Liver (tissue), 9 donors: ENCODE results near the gene LONRF2. TPM values are rescaled to one million over a fixed set of nuclear protein-coding genes. Genes with fewer than 3 reads are reported as not detected.

ENCODE experiments used
- DNase-seq: peaks from one replicate; pipeline ENCODE4 v3.0.0-alpha.2; 2017; ENCODE audit warnings: low spot score
- H3K27ac ChIP-seq, 2 donors: one replicate each; pipeline ENCODE4 v1.7.0; 2013; ENCODE audit warnings: inconsistent platforms in 2 of 2, low read length in 2 of 2, control low read depth in 1 of 2, low read depth in 1 of 2, mild to moderate bottlenecking in 1 of 2
- H3K27me3 ChIP-seq, 4 donors: one replicate each; pipeline versions ENCODE4 v1.6.1 to v1.7.0; 2013; ENCODE audit warnings: low read length in 3 of 4, inconsistent platforms in 1 of 4, mild to moderate bottlenecking in 1 of 4, moderate library complexity in 1 of 4; ENCODE audit not compliant: control insufficient read depth in 4 of 4, insufficient read depth in 4 of 4
- H3K36me3 ChIP-seq, 4 donors: one replicate each; pipeline versions ENCODE4 v1.6.1 to v1.7.0; 2013; ENCODE audit warnings: low read length in 3 of 4, mild to moderate bottlenecking in 3 of 4, low read depth in 1 of 4, moderate library complexity in 1 of 4; ENCODE audit not compliant: control insufficient read depth in 4 of 4, insufficient read depth in 3 of 4
- H3K4me1 ChIP-seq, 4 donors: one replicate each; pipeline versions ENCODE4 v1.6.1 to v1.7.0; 2013; ENCODE audit warnings: low read length in 3 of 4, mild to moderate bottlenecking in 3 of 4, moderate library complexity in 1 of 4; ENCODE audit not compliant: control insufficient read depth in 4 of 4, insufficient read depth in 4 of 4
- H3K4me3 ChIP-seq, 3 donors: one replicate each; pipeline versions ENCODE4 v1.6.1 to v1.7.0; 2013; ENCODE audit warnings: low read length in 3 of 3, control low read depth in 1 of 3, low read depth in 1 of 3, mild to moderate bottlenecking in 1 of 3
- H3K9ac ChIP-seq, 2 donors: one replicate each; pipeline ENCODE4 v1.7.0; 2013; ENCODE audit warnings: low read length in 2 of 2, mild to moderate bottlenecking in 2 of 2, moderate library complexity in 2 of 2, control low read depth in 1 of 2, low read depth in 1 of 2
- H3K9me3 ChIP-seq, 4 donors: one replicate each; pipeline versions ENCODE4 v1.6.1 to v1.7.0; 2013; ENCODE audit warnings: low read length in 3 of 4; ENCODE audit not compliant: control insufficient read depth in 4 of 4
- EGR1 ChIP-seq, 2 donors: IDR thresholded peaks; 2 replicates each; pipeline ENCODE4 v1.6.1; 2016 to 2018; ENCODE audit warnings: antibody characterized with exemption in 2 of 2, low read depth in 2 of 2
- FOXA1 ChIP-seq: IDR thresholded peaks from 2 replicates; pipeline ENCODE4 v1.6.1; 2016; ENCODE audit warnings: antibody characterized with exemption
- FOXA2 ChIP-seq: IDR thresholded peaks from 2 replicates; pipeline ENCODE4 v1.6.1; 2016; ENCODE audit warnings: antibody characterized with exemption
- GABPA ChIP-seq, 2 donors: IDR thresholded peaks in 1 of 2; conservative IDR thresholded peaks in 1 of 2; 2 replicates each; pipeline ENCODE4 v1.6.1; 2016; ENCODE audit warnings: antibody characterized with exemption in 2 of 2, mild to moderate bottlenecking in 1 of 2, moderate library complexity in 1 of 2
- HNF4A ChIP-seq, 2 donors: conservative IDR thresholded peaks; 2 replicates each; pipeline ENCODE4 v1.6.1; 2016; ENCODE audit warnings: antibody characterized with exemption in 2 of 2, mild to moderate bottlenecking in 2 of 2
- JUND ChIP-seq, 2 donors: IDR thresholded peaks; 2 replicates each; pipeline ENCODE4 v1.6.1; 2016; ENCODE audit warnings: antibody characterized with exemption in 2 of 2
- NR2F2 ChIP-seq: IDR thresholded peaks from 2 replicates; pipeline ENCODE4 v1.6.1; 2016; ENCODE audit warnings: antibody characterized with exemption
- RAD21 ChIP-seq, 2 donors: IDR thresholded peaks; 2 replicates each; pipeline ENCODE4 v1.6.1; 2016; ENCODE audit warnings: antibody characterized with exemption in 2 of 2, mild to moderate bottlenecking in 2 of 2
- RXRA ChIP-seq, 2 donors: IDR thresholded peaks; 2 replicates each; pipeline ENCODE4 v1.6.1; 2017 to 2018; ENCODE audit warnings: antibody characterized with exemption in 2 of 2, mild to moderate bottlenecking in 1 of 2
- SP1 ChIP-seq: IDR thresholded peaks from 2 replicates; pipeline ENCODE4 v1.6.1; 2018; ENCODE audit warnings: antibody characterized with exemption, mild to moderate bottlenecking
- TAF1 ChIP-seq: conservative IDR thresholded peaks from 2 replicates; pipeline ENCODE4 v1.6.1; 2016; ENCODE audit warnings: antibody characterized with exemption, mild to moderate bottlenecking
- YY1 ChIP-seq: IDR thresholded peaks from 2 replicates; pipeline ENCODE4 v1.6.1; 2016; ENCODE audit warnings: antibody characterized with exemption, mild to moderate bottlenecking
- WGBS: extraction: QIAGEN DNeasy Blood & Tissue Kit; methylation state at CpG from one replicate; pipeline ENCODE4 v1.1.7; 2013; 5-methylcytosine and 5-hydroxymethylcytosine counted together
- polyA plus RNA-seq, 2 donors: library from polyadenylated mRNA; stranded (reverse) in 1 of 2; unstranded in 1 of 2; fragments of 200-250 nt in 1 of 2; fragments of >200 nt in 1 of 2; fragmentation: Nextera tagmentation in 1 of 2; extraction: Ambion mirVana in 1 of 2; gene quantifications; one replicate each; pipeline versions ENCODE4 v1.2.1 to v1.2.3, GENCODE V29; 2013 to 2015
- total RNA-seq, 2 donors: library from RNA; depleted of rRNA; stranded (reverse); fragments of >200 nt; gene quantifications; one replicate each; pipeline ENCODE4 v1.2.3, GENCODE V29; 2014
- TF ChIP-seq, protein P1 (sequence below): IDR thresholded peaks from 2 replicates; pipeline ENCODE4 v1.6.1; 2016; ENCODE audit warnings: antibody characterized with exemption
- TF ChIP-seq, protein P2 (sequence below): IDR thresholded peaks from 2 replicates; pipeline ENCODE4 v1.6.1; 2016; ENCODE audit warnings: antibody characterized with exemption, mild to moderate bottlenecking
- TF ChIP-seq, protein P3 (sequence below): fragments of 150-350 bp; IDR thresholded peaks from 2 replicates; pipeline ENCODE4 v1.5.1; 2017; ENCODE audit warnings: improper control_type of control experiment, low read depth, low read length; ENCODE audit not compliant: missing input control
- TF ChIP-seq, protein P4 (sequence below): IDR thresholded peaks from 2 replicates; pipeline ENCODE4 v1.6.1; 2016; ENCODE audit warnings: antibody characterized with exemption
- donor health status: healthy.
- donor health status: healthy.
- donor health status: healthy.
- donor health status: healthy.
- donor health status: healthy.

The LONRF2 gene
- total and polyA plus RNA-seq, 4 donors = 0.06 to 3.7 (median 0.24) TPM

DNA sequence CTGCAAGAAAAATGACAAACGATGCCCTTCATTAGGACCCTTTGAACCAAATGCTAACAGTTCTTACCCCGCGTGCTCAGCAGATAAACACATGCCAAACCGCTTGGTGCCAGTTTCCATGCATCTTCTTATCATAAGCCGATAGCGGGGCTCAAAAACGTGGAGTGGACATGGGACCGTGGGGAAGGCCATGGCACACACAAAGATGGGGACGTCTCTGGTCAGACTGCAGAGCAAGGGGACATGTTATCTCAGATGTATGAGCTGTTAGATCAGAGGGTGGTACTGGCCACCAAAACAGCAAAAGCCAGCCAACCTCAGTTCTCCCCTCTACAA, 28.2 kb downstream of the LONRF2 start:
- H3K4me1 ChIP-seq = peaks cover 0 to 4% (median 0%) of the 10 kb centered on the region in 4 donors
- no peaks in the 10 kb centered on the region for H3K36me3 ChIP-seq
- no peak overlapping the region for H3K9ac ChIP-seq
- no peak overlapping the region for H3K27ac ChIP-seq
- H3K9me3 ChIP-seq = no peaks in the 10 kb centered on the region
- TF ChIP-seq NR2F2 (no peak), YY1 (no peak), GABPA (IDR thresholded peaks at IDR 0.05 in 1 of 2, conservative IDR thresholded peaks at IDR 0.05 in 1 of 2) (no peak), JUND (IDR thresholded peaks at IDR 0.05) (no peak), SP1 (no peak), EGR1 (IDR thresholded peaks at IDR 0.05; ENCODE audit: low read depth in 2 of 2) (no peak), RAD21 (IDR thresholded peaks at IDR 0.05) (no peak), TAF1 (no peak), RXRA (IDR thresholded peaks at IDR 0.05) (no peak)
- TF ChIP-seq, protein P1, sequence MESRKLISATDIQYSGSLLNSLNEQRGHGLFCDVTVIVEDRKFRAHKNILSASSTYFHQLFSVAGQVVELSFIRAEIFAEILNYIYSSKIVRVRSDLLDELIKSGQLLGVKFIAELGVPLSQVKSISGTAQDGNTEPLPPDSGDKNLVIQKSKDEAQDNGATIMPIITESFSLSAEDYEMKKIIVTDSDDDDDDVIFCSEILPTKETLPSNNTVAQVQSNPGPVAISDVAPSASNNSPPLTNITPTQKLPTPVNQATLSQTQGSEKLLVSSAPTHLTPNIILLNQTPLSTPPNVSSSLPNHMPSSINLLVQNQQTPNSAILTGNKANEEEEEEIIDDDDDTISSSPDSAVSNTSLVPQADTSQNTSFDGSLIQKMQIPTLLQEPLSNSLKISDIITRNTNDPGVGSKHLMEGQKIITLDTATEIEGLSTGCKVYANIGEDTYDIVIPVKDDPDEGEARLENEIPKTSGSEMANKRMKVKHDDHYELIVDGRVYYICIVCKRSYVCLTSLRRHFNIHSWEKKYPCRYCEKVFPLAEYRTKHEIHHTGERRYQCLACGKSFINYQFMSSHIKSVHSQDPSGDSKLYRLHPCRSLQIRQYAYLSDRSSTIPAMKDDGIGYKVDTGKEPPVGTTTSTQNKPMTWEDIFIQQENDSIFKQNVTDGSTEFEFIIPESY = no peak
- TF ChIP-seq, protein P2, sequence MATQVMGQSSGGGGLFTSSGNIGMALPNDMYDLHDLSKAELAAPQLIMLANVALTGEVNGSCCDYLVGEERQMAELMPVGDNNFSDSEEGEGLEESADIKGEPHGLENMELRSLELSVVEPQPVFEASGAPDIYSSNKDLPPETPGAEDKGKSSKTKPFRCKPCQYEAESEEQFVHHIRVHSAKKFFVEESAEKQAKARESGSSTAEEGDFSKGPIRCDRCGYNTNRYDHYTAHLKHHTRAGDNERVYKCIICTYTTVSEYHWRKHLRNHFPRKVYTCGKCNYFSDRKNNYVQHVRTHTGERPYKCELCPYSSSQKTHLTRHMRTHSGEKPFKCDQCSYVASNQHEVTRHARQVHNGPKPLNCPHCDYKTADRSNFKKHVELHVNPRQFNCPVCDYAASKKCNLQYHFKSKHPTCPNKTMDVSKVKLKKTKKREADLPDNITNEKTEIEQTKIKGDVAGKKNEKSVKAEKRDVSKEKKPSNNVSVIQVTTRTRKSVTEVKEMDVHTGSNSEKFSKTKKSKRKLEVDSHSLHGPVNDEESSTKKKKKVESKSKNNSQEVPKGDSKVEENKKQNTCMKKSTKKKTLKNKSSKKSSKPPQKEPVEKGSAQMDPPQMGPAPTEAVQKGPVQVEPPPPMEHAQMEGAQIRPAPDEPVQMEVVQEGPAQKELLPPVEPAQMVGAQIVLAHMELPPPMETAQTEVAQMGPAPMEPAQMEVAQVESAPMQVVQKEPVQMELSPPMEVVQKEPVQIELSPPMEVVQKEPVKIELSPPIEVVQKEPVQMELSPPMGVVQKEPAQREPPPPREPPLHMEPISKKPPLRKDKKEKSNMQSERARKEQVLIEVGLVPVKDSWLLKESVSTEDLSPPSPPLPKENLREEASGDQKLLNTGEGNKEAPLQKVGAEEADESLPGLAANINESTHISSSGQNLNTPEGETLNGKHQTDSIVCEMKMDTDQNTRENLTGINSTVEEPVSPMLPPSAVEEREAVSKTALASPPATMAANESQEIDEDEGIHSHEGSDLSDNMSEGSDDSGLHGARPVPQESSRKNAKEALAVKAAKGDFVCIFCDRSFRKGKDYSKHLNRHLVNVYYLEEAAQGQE = no peak
- WGBS = 94% methylated on average over 9 of the region's 9 CpGs
- H3K4me3 ChIP-seq = no peak overlapping the region
- no peak for DNase-seq
- no peaks in the 10 kb centered on the region for H3K27me3 ChIP-seq

DNA sequence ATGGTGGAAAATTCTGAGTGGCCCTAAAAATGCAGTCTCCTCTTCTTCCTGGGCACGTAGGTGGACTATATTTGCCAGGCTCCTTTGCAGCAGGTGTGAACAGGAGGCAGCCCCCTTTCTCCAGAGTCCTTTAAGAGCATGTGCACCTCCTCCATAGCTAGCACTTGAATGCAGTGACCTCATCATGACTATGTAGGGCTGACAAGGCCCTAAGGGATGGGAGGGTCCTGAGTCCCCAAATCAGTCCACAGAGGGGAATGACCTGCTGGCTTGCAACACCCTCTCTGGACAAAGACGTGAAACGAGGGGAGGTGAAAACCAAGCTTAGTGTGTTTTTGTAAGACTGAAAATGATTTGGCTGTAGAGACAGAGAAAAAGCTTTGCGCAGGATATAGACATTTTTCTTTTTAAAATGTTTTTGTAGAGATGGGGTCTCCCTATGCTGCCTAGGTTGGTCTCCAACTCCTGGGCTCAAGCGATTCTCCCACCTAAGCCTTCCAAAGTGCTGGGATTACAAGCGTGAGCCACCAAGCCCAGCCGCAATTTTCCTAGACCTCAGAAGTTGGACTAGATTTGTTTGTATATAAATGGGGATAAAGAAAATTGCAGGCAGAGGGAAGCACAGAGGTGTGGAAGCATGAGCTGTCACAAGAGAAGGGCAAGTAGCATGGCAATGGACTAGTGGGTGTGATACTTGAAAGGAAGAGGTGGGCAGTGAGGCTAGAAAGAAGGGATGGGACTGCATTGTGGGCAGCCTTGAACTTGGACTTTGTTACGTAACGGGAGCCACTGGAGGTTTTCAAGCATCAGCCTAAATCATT, 28.8 kb downstream of the LONRF2 start:
- no peak for TF ChIP-seq TAF1
- no peak for TF ChIP-seq FOXA1
- no peak for TF ChIP-seq JUND (IDR thresholded peaks at IDR 0.05)
- no peak for TF ChIP-seq NR2F2
- TF ChIP-seq, protein P3, sequence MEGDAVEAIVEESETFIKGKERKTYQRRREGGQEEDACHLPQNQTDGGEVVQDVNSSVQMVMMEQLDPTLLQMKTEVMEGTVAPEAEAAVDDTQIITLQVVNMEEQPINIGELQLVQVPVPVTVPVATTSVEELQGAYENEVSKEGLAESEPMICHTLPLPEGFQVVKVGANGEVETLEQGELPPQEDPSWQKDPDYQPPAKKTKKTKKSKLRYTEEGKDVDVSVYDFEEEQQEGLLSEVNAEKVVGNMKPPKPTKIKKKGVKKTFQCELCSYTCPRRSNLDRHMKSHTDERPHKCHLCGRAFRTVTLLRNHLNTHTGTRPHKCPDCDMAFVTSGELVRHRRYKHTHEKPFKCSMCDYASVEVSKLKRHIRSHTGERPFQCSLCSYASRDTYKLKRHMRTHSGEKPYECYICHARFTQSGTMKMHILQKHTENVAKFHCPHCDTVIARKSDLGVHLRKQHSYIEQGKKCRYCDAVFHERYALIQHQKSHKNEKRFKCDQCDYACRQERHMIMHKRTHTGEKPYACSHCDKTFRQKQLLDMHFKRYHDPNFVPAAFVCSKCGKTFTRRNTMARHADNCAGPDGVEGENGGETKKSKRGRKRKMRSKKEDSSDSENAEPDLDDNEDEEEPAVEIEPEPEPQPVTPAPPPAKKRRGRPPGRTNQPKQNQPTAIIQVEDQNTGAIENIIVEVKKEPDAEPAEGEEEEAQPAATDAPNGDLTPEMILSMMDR = no peak
- TF ChIP-seq HNF4A (conservative IDR thresholded peaks at IDR 0.05) = no peak
- TF ChIP-seq EGR1 (IDR thresholded peaks at IDR 0.05; ENCODE audit: low read depth in 2 of 2) = no peak
- no peak for TF ChIP-seq FOXA2
- TF ChIP-seq YY1 = no peak
- TF ChIP-seq, protein P1 = no peak
- TF ChIP-seq, protein P4, sequence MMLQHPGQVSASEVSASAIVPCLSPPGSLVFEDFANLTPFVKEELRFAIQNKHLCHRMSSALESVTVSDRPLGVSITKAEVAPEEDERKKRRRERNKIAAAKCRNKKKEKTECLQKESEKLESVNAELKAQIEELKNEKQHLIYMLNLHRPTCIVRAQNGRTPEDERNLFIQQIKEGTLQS = no peak
- TF ChIP-seq, protein P2 = no peak
- no peaks in the 10 kb centered on the region for H3K27me3 ChIP-seq
- 90% methylated on average over 9 of the region's 9 CpGs for WGBS
- H3K9ac ChIP-seq = no peak overlapping the region
- H3K4me3 ChIP-seq = no peak overlapping the region
- H3K36me3 ChIP-seq = no peaks in the 10 kb centered on the region
- DNase-seq = no peak
- no peak overlapping the region for H3K27ac ChIP-seq
- H3K9me3 ChIP-seq = no peaks in the 10 kb centered on the region
- H3K4me1 ChIP-seq = peaks cover 0 to 4% (median 0%) of the 10 kb centered on the region in 4 donors
